GM18868 (cell line): ENCODE measurements around the gene ADAM12.

Source experiments
- ATAC-seq: cut with Tn5 transposase; IDR thresholded peaks from one replicate; pipeline ENCODE4 v1.9.1; 2021; ENCODE audit warnings: mild to moderate bottlenecking, moderate library complexity; ENCODE audit not compliant: unreplicated experiment

ADAM12 gene

DNA sequence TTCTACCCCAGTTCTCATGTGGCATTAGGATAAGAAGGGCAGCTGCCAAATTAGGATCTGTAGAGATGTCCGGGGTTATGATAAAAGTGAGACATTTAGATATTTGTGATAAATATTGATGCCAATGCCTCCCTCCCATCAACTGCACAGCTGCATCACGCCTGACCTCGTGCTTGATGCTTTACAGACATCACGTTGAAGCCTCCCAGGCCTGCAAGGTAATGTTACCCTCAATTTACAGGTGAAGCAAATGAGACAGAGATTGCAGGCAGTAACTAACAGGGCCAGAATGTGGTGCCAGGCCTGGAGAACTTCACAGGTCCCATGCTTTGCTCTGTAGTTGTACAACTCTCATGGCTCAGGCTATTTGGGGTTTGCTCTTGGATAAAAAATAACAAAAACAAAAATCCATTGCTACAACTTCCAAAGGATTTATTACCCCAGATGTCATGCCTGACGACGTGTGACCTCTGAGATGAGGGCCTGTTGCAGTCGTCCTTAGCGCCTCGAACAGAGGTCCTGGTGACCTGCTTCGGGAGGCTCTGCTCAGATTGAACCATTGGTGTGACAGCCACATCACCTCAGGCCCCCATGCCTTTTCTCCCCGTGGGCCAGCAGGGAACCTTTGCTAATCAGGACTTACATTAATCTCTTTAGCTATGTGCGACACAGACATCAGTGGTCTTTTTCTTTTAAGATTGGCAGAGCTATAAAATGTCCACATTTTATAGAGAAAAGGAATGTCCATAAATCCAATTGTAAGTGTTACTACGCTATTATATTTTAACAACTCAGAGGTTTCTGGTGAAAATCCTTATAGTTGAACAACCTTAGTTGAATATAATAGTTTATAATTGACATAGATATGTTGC lies 169.3 kb downstream of the ADAM12 start:
- ATAC-seq = no peak

DNA sequence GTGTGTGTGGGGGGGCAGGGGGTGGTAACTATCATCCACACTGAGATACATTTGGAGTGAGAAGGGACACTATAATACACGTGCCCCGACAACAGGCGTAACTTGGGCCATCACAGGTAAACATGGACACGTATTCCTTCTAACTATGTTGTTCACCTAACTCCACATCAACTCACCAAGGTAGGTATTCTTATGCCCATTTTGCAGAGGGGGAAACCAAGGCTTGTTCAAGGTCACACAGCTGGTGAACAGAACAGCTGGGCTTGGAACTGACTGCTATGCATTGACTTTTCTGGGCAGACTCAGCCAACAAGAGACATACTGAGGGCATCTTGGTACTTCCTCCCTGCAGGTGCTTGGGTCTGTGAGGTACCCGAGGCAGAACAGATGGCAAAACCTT lies 170.1 kb downstream of the ADAM12 start:
- no peak for ATAC-seq

DNA sequence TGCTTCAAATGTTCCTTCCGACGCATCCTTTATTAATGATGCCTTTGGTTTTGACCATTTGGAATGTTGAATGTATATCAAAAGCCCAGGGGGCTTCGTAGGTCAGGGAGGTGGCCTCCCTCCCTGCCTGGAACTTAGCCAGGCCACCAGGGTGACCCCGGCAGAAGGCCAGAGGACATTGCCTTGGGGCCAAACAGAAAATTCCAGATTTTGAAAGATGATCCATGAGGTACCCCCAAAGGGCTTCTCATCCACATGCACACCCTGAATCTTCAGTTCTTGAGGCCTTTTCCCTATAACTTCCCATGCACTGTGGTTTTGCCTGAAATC lies 171.7 kb downstream of the ADAM12 start:
- no peak for ATAC-seq

DNA sequence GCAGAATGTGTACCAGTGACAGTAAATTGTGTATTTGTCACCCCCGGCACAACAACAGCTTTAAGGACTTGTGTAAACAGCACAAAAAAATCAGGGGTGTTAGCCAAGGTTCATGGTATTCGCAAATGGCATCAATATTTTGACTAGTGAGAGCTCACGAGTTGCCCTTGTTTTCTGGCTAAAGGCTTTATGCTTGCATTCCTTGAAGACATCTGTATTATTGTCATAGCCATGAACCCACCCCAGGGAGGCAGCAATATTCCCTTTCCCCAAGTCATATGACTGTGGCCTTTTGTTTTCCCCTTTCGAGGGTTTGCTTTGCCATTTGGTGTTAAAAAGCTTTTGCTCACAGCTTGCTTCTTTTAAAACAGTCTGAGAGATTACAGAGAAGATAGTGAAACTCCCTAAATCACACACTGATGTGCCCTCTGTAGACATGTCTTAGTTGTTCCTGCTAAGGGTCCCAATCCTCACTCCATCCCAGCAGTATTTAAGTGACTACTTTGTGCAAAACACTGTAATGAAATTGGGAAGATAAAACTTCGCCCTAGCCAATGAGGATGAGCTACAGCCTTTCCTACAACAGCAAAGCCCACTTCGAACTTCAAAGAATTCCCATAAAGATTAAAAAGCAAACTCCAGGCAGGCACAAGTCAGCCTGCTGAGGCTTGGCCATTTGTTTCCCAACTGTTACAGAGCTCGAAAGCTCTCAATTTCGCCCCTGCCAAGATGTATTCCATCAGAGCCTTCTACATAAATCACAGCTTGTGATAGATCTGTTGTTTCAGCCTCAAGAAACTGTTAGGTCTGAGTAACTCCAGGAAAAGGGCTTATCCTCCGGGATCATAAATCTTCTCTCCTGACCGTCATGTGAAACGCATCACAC lies 172.3 kb downstream of the ADAM12 start:
- ATAC-seq = no peak

GRCh38 chr10:126214679-126215078 lies 173.6 kb downstream of the ADAM12 start:
- ATAC-seq = no peak

DNA sequence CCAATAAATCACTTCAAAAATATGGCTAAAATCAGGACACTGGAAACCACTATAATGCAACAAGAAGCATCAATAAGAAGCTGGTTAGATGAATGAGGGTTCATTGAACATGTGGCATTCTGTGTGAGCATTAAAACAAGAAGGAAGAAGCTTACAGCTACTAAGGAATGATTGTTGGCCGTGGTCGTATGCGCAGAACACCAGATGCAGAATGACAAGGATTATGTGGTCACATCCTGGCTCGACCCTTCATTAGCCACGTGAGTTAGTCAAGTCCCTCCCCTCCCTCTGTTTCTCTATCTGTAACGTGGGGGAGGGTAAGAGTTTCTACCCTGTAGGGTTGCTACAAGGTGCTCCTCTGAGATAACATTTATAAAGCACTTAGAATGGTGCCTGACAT lies 174.3 kb downstream of the ADAM12 start:
- no peak for ATAC-seq

- no peak for ATAC-seq
These were observed 175.5 kb downstream of the ADAM12 start for GRCh38 chr10:126212738-126213137.

GRCh38 chr10:126210051-126210651 lies 178.1 kb downstream of the ADAM12 start:
- ATAC-seq = no peak

DNA sequence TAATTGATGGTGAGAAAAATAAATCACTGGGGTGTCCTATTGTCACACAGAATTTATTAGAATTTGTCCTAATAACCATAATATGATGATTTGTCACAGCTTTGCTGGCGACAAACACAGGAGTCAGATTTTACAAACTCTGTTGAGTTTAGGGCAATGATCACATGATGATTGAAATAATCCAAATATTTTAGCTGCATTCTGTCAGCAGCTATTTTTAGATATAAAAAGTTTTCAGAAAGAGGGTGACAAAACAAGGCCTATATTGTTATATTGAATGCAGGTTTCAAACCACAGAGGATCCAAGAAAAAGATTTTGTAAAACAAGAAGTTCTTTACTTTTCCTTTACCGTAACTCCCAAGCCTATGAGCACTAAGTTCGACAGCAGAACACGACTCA lies 178.8 kb downstream of the ADAM12 start:
- ATAC-seq = no peak

- ATAC-seq = no peak
These were observed 179.5 kb downstream of the ADAM12 start for GRCh38 chr10:126208726-126209302.

- ATAC-seq = no peak
These were observed 180.4 kb downstream of the ADAM12 start for GRCh38 chr10:126207851-126208250.

DNA sequence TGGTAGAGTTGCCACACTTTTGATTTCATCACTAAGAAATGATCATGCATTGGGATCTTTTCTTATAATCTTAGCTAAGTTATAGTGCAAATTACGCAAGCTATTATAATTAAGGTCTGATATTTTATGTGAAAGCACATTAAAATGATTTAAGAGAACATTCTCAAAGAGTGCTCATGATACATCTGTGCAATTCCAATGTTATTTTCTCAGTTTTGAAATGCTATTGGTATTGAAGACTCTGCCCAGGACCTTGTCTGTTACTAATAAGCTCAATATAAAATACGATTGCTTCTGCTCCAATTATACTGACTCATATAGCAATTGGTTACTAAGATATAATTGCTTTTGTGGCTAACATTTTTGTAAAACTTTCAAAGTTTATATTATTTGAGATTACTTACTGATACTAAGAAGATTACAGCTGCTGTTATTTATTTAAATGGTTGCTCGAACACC lies 180.9 kb downstream of the ADAM12 start:
- no peak for ATAC-seq

GRCh38 chr10:126205486-126206205 lies 182.6 kb downstream of the ADAM12 start:
- ATAC-seq = no peak

DNA sequence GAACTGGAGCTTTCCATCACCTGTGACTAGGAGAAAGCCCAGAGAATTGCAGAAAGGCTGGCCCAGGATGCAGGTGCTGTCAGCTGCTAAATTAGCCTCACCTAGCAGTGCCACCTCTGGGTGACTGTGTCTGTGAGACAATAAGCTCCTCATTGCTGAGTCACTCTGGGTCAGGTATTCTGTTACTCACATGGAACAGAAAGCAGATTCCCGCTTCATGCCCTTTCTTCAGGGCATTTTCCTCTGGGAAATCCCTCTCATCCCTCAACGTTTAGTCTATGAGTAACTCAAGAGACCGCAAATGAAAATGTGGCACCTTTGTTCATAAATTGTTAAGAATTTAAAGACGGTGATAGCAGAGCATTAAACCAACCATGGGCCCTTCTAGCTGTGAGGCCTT lies 184.0 kb downstream of the ADAM12 start:
- no peak for ATAC-seq

GRCh38 chr10:126203746-126204145 lies 184.5 kb downstream of the ADAM12 start:
- ATAC-seq = no peak

GRCh38 chr10:126201603-126202002 lies 186.7 kb downstream of the ADAM12 start:
- ATAC-seq = no peak

DNA sequence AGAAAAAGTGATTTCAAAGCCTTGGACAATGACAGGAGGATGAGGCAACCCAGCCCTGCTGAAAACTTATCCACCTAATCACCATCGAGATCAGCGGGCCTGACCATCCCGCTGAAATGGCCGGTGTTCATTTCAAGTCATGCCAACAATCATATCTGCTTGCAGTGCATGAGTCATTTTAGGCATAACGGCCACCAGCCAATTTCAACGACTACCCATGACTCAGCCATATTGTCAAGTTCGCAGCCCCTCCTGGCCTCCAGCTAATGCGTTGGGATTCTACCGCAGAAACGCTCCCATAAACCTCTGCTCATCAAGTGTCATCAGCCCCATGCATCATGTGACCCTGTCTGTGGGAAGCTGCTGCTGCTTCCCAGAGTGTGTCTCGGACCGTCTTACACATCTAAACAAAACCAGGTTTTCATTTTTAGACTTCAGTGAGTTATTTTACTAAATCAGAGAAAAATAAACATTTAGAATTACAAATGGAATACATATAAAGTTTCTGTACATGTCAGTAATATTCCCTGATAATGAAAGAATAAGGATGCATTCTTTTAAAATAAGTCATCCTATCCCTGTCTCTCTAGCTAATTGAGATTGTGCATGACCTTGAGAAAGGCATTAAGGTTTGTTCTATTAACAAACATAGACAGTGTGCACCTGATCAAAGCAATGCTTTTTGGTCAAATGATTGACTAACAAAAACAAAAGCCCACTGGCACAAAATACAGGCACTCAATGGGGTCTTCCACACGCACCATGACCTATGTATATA lies 188.9 kb downstream of the ADAM12 start:
- ATAC-seq = no peak

GRCh38 chr10:126198681-126199080 lies 189.6 kb downstream of the ADAM12 start:
- no peak for ATAC-seq

GRCh38 chr10:126197036-126197543 lies 191.2 kb downstream of the ADAM12 start:
- no peak for ATAC-seq

DNA sequence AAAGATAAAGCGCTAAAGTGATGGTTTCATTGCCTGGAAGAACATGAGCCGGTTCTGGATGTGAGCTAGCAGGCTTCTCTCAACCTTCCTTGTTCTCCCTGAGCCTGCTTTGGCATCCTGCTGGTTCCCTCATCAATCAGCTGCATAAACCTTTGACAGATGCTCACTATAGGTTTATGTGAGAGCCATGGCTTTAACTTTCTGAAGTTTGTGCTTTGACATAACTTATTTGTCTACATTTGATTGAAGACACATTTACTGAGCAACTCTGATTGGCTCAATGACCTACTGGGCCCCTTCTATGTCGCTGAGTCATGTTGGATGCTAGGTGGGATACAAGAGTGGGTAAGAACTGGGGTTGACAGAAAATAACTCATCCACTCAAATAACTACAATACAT lies 192.0 kb downstream of the ADAM12 start:
- ATAC-seq = no peak
